ENCODE results near the gene MTERF2.
A peak's percentile ranks its signal among the peaks of the same experiment; 100 is the strongest.

MTERF2 gene

GRCh38 chr12:106956048-106956578 is 30.8 kb downstream of the MTERF2 start:
- H3K4me2 ChIP-seq: peak overlapping the region; percentile 59
- H3K27me3 ChIP-seq (ENCODE audit: insufficient read depth, low read depth): no peaks in the 10 kb centered on the region
- H3K27ac ChIP-seq: no peak overlapping the region
- TF ChIP-seq CTCF (conservative IDR thresholded peaks at IDR 0.05; ENCODE audit: low read depth, low read length): no peak
- no peaks in the 10 kb centered on the region for H4K20me1 ChIP-seq (ENCODE audit: insufficient read depth)
- no peak overlapping the region for H3K4me3 ChIP-seq (IDR thresholded peaks at IDR 0.05; ENCODE audit: insufficient read depth, low read depth, low read length)
- H3K9ac ChIP-seq: peak overlapping the region; percentile 57; the same call in 1 of the 2 replicates
- H2AFZ ChIP-seq (ENCODE audit: low read depth): peak overlapping the region; percentile 81
- no peaks in the 10 kb centered on the region for H3K79me2 ChIP-seq (ENCODE audit: insufficient read depth, low read depth)
- peaks cover 6% of the 10 kb centered on the region for H3K4me1 ChIP-seq (ENCODE audit: low read depth, poor library complexity, severe bottlenecking)
- H3K36me3 ChIP-seq (ENCODE audit: insufficient read depth): no peaks in the 10 kb centered on the region

DNA sequence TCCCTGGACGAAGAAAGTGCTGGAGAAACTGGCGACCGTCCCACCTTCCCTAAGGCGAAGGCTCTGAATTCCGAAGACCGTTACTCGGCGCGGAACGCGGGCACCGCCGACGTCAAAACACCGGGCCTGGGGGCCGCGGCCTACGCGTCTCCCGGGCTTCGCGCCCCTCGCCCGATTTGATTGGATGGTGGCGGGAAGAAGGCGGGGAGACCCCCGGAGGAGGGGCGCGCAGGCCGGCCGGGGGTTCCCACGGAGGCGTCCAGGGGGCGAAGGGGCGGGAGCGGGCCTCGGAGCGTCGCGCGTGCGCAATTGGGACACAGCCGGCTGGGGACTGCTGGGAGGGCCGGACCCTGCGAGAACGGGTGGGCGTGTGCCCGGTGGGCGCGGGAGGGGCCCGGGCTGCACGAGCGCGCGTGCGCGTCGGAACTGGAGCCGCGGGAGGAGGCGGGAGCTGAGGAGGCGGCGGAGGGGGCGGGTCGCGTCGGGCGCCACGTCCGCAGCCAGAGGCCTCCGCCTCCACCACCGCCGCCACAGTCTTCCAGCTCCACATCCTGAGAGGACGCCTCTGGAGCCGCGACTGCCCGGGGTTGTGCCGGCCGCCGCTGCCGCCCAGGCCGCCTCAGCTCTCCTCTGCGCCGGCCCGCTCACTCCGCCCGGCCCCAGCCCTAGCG is 31.4 kb downstream of the MTERF2 start, which contains the start of gene TMEM263:
TMEM263 (plus strand) TSS at position 531 of the 671 bp plus-strand sequence. CDS start 11,210 bp downstream, outside the sequence.
- no peaks in the 10 kb centered on the region for H4K20me1 ChIP-seq (ENCODE audit: insufficient read depth)
- no peak for TF ChIP-seq CTCF (conservative IDR thresholded peaks at IDR 0.05; ENCODE audit: low read depth, low read length)
- peak within 1 kb of the TSS; percentile 57; the same call in 1 of the 2 replicates for H3K9ac ChIP-seq
- peaks cover 6% of the 10 kb centered on the region for H3K4me1 ChIP-seq (ENCODE audit: low read depth, poor library complexity, severe bottlenecking)
- H3K27ac ChIP-seq: no peak within 1 kb of the TSS
- no peaks in the 10 kb centered on the region for H3K27me3 ChIP-seq (ENCODE audit: insufficient read depth, low read depth)
- H3K79me2 ChIP-seq (ENCODE audit: insufficient read depth, low read depth): no peaks in the 10 kb centered on the region
- peak within 1 kb of the TSS; percentile 59 for H3K4me2 ChIP-seq
- peak within 1 kb of the TSS; percentile 81 for H2AFZ ChIP-seq (ENCODE audit: low read depth)
- H3K4me3 ChIP-seq (IDR thresholded peaks at IDR 0.05; ENCODE audit: insufficient read depth, low read depth, low read length): no peak within 1 kb of the TSS
- no peaks in the 10 kb centered on the region for H3K36me3 ChIP-seq (ENCODE audit: insufficient read depth)

DNA sequence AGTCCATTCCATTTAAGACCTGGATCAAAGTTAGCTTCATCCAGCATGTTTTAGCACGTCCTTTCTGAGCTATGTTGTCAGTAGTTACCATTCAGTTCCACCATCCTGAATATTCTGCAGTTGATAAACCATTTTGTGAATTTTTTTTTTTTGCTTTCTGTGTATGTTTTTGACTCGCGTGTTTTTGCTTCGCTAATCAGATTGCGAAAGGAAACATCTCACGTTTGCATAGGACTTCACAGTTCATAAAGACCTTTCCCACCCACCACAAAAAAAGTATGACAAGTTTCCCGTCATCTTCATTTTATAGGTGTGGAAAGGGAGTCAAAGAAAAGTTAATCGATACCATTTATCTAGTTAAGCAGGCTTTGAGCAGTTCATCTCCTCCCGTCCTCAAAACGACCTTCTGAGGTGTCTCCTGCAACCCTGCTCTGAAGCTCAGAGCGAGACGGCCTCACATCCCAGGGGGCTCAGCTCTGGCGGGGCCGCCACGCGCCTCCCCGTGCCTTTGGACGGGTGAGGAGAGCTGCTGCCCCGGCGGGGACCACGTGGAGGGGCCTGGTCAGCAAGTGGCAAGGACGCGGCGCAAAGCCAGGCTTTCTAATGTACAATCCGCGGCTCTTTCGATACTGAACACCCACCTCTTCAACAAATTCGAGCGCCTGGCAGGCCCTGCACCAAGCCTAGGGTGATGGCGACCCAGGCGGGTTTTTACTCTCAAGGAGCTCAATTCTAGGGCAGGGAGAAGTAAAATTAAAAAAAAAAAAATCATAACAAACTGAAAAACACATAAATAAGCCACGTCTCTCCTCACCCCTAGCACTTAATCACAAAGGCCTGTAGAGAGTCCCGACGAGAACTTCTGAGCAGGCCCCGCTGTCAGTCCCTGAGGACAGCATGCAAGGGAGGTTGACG is 32.2 kb downstream of the MTERF2 start:
- Histone ChIP-seq H3K4me1 (ENCODE audit: low read depth, poor library complexity, severe bottlenecking) (peaks cover 6% of the 10 kb centered on the region), H3K36me3 (ENCODE audit: insufficient read depth) (no peaks in the 10 kb centered on the region), H3K27me3 (ENCODE audit: insufficient read depth, low read depth) (no peaks in the 10 kb centered on the region), H4K20me1 (ENCODE audit: insufficient read depth) (no peaks in the 10 kb centered on the region), H3K9ac (no peak overlapping the region; the same call in 1 of the 2 replicates), H2AFZ (ENCODE audit: low read depth) (peak overlapping the region; percentile 81), H3K4me3 (IDR thresholded peaks at IDR 0.05; ENCODE audit: insufficient read depth, low read depth, low read length) (no peak overlapping the region), H3K27ac (no peak overlapping the region), H3K4me2 (peak overlapping the region; percentile 25; the same call in 1 of the 2 replicates), H3K79me2 (ENCODE audit: insufficient read depth, low read depth) (no peaks in the 10 kb centered on the region)
- no peak for TF ChIP-seq CTCF (conservative IDR thresholded peaks at IDR 0.05; ENCODE audit: low read depth, low read length)

GRCh38 chr12:106953352-106954250 is 33.3 kb downstream of the MTERF2 start:
- peaks cover 6% of the 10 kb centered on the region for H3K4me1 ChIP-seq (ENCODE audit: low read depth, poor library complexity, severe bottlenecking)
- no peaks in the 10 kb centered on the region for H3K36me3 ChIP-seq (ENCODE audit: insufficient read depth)
- no peaks in the 10 kb centered on the region for H4K20me1 ChIP-seq (ENCODE audit: insufficient read depth)
- H3K9ac ChIP-seq: no peak overlapping the region
- no peak overlapping the region for H3K4me3 ChIP-seq (IDR thresholded peaks at IDR 0.05; ENCODE audit: insufficient read depth, low read depth, low read length)
- no peak overlapping the region for H3K27ac ChIP-seq
- no peaks in the 10 kb centered on the region for H3K27me3 ChIP-seq (ENCODE audit: insufficient read depth, low read depth)
- no peak overlapping the region for H3K4me2 ChIP-seq
- H3K79me2 ChIP-seq (ENCODE audit: insufficient read depth, low read depth): no peaks in the 10 kb centered on the region
- H2AFZ ChIP-seq (ENCODE audit: low read depth): no peak overlapping the region
- TF ChIP-seq CTCF (conservative IDR thresholded peaks at IDR 0.05; ENCODE audit: low read depth, low read length): no peak

All from KMS-11 (cell line).